Kasumi-1 (cell line): ENCODE data around the gene RBM19.
"Not testable (repeated sequence)": the region's sequence is repeated elsewhere in the genome, so short reads cannot be mapped to it uniquely, and the experiment has no call there.

ENCODE experiments used
- DNase-seq, 2 experiments: peaks; one replicate each; lab custom pipeline; 2025; lab: John Stamatoyannopoulos, UW

The RBM19 gene

GRCh38 chr12:113905829-113906228 is 60.3 kb downstream of the RBM19 start:
- DNase-seq = no peak

GRCh38 chr12:113903381-113903863 is 62.7 kb downstream of the RBM19 start:
- DNase-seq = no peak

- not testable (repeated sequence) for DNase-seq
Observed at GRCh38 chr12:113901319-113901718, 64.8 kb downstream of the RBM19 start.

GRCh38 chr12:113900716-113901115 is 65.4 kb downstream of the RBM19 start:
- DNase-seq = no peak

GRCh38 chr12:113899561-113900471 is 66.3 kb downstream of the RBM19 start:
- no peak for DNase-seq

- DNase-seq = no peak
Observed at GRCh38 chr12:113899042-113899560, 67.0 kb downstream of the RBM19 start.

- no peak for DNase-seq
Observed at GRCh38 chr12:113898466-113898865, 67.7 kb downstream of the RBM19 start.

- no peak for DNase-seq
Observed at GRCh38 chr12:113897406-113897805, 68.7 kb downstream of the RBM19 start.

- no peak for DNase-seq
Observed at GRCh38 chr12:113896841-113897240, 69.3 kb downstream of the RBM19 start.

- DNase-seq = no peak
Observed at GRCh38 chr12:113896194-113896593, 69.9 kb downstream of the RBM19 start.

GRCh38 chr12:113895176-113895575 is 70.9 kb downstream of the RBM19 start:
- no peak for DNase-seq

GRCh38 chr12:113894697-113895096 is 71.4 kb downstream of the RBM19 start:
- no peak for DNase-seq

GRCh38 chr12:113893221-113893620 is 72.9 kb downstream of the RBM19 start:
- no peak for DNase-seq

GRCh38 chr12:113892556-113892955 is 73.6 kb downstream of the RBM19 start:
- no peak for DNase-seq

- DNase-seq = no peak
Observed at GRCh38 chr12:113891739-113892520, 74.2 kb downstream of the RBM19 start.

- no peak for DNase-seq
Observed at GRCh38 chr12:113891167-113891692, 74.9 kb downstream of the RBM19 start.

GRCh38 chr12:113889891-113890581 is 76.1 kb downstream of the RBM19 start:
- no peak for DNase-seq

GRCh38 chr12:113889076-113889475 is 77.0 kb downstream of the RBM19 start:
- DNase-seq = no peak

GRCh38 chr12:113888435-113888834 is 77.7 kb downstream of the RBM19 start:
- no peak for DNase-seq

GRCh38 chr12:113887906-113888305 is 78.2 kb downstream of the RBM19 start:
- DNase-seq = no peak

- no peak for DNase-seq
Observed at GRCh38 chr12:113886721-113887120, 79.4 kb downstream of the RBM19 start.

GRCh38 chr12:113884392-113884791 is 81.7 kb downstream of the RBM19 start:
- no peak for DNase-seq
